OCI-LY7 (cell line): ENCODE results near the gene CRIM1. TPM values are rescaled to one million over a fixed set of nuclear protein-coding genes. Genes with fewer than 3 reads are reported as not detected.

Experiments used
- BruUV-seq: library from RNA; stranded (reverse); fragments of 400-500 nt; replicated peaks from 2 replicates; lab custom pipeline; 2021; lab: Mats Ljungman, UMichigan
- CTCF ChIA-PET: fragments of 300-600 bp; sonication (Branson Sonifier 250); formaldehyde crosslinking; loops from one replicate; lab custom pipeline; 2022; ENCODE audit warnings: antibody characterized with exemption; ENCODE audit not compliant: unreplicated experiment; lab: Charles Lee
- POLR2A ChIA-PET: fragments of 300-600 bp; sonication (Branson Sonifier 250); formaldehyde crosslinking; loops from one replicate; lab custom pipeline; 2022; ENCODE audit warnings: antibody characterized with exemption; lab: Charles Lee
- DNase-seq: peaks from one replicate; pipeline ENCODE4 v3.0.0-alpha.2; 2015; ENCODE audit warnings: low spot score
- H2AFZ ChIP-seq: fragments of 200-600 bp; sonication (generic), shearing (Covaris generic); 2 replicates; pipeline ENCODE4 v1.6.1; 2014; ENCODE audit warnings: mild to moderate bottlenecking, antibody characterized with exemption, low read length, moderate library complexity
- H3K27ac ChIP-seq: fragments of 200-600 bp; sonication (generic); 2 replicates; pipeline ENCODE4 v1.5.1; 2014; ENCODE audit warnings: mixed run types, low read depth, mild to moderate bottlenecking, moderate library complexity, low read length, inconsistent platforms; ENCODE audit not compliant: poor library complexity, severe bottlenecking
- H3K36me3 ChIP-seq: fragments of 200-600 bp; sonication (generic); 2 replicates; pipeline ENCODE4 v1.6.1; 2014; ENCODE audit warnings: mild to moderate bottlenecking, antibody characterized with exemption, low read length, moderate library complexity, mixed read lengths; ENCODE audit not compliant: insufficient read depth
- H3K4me1 ChIP-seq: fragments of 200-600 bp; sonication (generic); 2 replicates; pipeline ENCODE4 v1.5.1; 2014; ENCODE audit warnings: mild to moderate bottlenecking, low read length; ENCODE audit not compliant: insufficient read depth, poor library complexity, severe bottlenecking
- H3K4me2 ChIP-seq: fragments of 200-600 bp; sonication (generic); 2 replicates; pipeline ENCODE4 v1.6.1; 2014; ENCODE audit warnings: mild to moderate bottlenecking, low read length
- H3K4me3 ChIP-seq: fragments of 200-600 bp; sonication (generic); 2 replicates; pipeline ENCODE4 v1.5.1; 2014; ENCODE audit warnings: mild to moderate bottlenecking, low read depth, low read length; ENCODE audit not compliant: poor library complexity, severe bottlenecking
- H3K79me2 ChIP-seq: fragments of 200-600 bp; sonication (generic); 2 replicates; pipeline ENCODE4 v1.6.1; 2016; ENCODE audit warnings: low read depth, mild to moderate bottlenecking, low read length, moderate library complexity, mixed read lengths; ENCODE audit not compliant: insufficient read depth
- H3K9me2 ChIP-seq: fragments of 200-600 bp; sonication (generic); 2 replicates; pipeline ENCODE4 v1.6.1; 2016; ENCODE audit warnings: mild to moderate bottlenecking, low read length, mixed read lengths; ENCODE audit not compliant: insufficient read depth
- H3K9me3 ChIP-seq: fragments of 200-600 bp; sonication (generic); 2 replicates; pipeline ENCODE4 v1.6.1; 2014; ENCODE audit warnings: mild to moderate bottlenecking, mixed run types, low read length, mixed read lengths
- H4K20me1 ChIP-seq: fragments of 200-600 bp; sonication (generic); 2 replicates; pipeline ENCODE4 v1.6.1; 2014; ENCODE audit warnings: mild to moderate bottlenecking, antibody characterized with exemption, low read length, moderate library complexity, mixed read lengths; ENCODE audit not compliant: insufficient read depth
- CTCF ChIP-seq: fragments of 200-600 bp; sonication (generic); conservative IDR thresholded peaks from 2 replicates; pipeline ENCODE4 v1.5.1; 2014; ENCODE audit warnings: mild to moderate bottlenecking, antibody characterized with exemption, low read length, moderate library complexity, mixed read lengths
- EZH2phosphoT487 ChIP-seq: fragments of 200-600 bp; sonication (generic); IDR thresholded peaks from 2 replicates; pipeline ENCODE4 v1.6.1; 2018; ENCODE audit warnings: low read depth, borderline replicate concordance, mild to moderate bottlenecking, mixed run types, antibody characterized with exemption, low read length, moderate library complexity, mixed read lengths
- intact Hi-C: fragments of 100-400 bp; cut with micrococcal nuclease; formaldehyde crosslinking; loops from one replicate; pipeline ENCODE4 v1.10.0; 2022; ENCODE audit not compliant: unreplicated experiment
- total RNA-seq, 2 experiments: library from RNA; depleted of rRNA in 1 of 2; stranded (reverse); fragments of >200 nt in 1 of 2; shearing (Covaris generic) in 1 of 2; gene quantifications; 2 replicates each; pipeline ENCODE4 v1.2.3, GENCODE V29; 2014 to 2022

The CRIM1 gene
- total RNA-seq, 2 experiments from 2014 or later = 37.0 to 47.4 TPM

- H3K36me3 ChIP-seq = peaks cover 66% of the 10 kb centered on the region
- no TSS peak for BruUV-seq
- no peak overlapping the region for H3K4me3 ChIP-seq
- no peaks in the 10 kb centered on the region for H3K4me1 ChIP-seq
- intact Hi-C loops = no loop called here
- no peaks in the 10 kb centered on the region for H3K9me2 ChIP-seq
- CTCF ChIA-PET = no interaction called here
- no peak overlapping the region for H3K4me2 ChIP-seq
- POLR2A ChIA-PET = interaction anchor here (0.5 kb wide), 1 partner anchor 181 kb away, joined by 3 read pairs; no protein-coding TSS in a partner anchor
- no peak overlapping the region for H2AFZ ChIP-seq
- H3K9me3 ChIP-seq = no peaks in the 10 kb centered on the region
- H3K79me2 ChIP-seq = no peaks in the 10 kb centered on the region
- TF ChIP-seq EZH2phosphoT487 (no peak), CTCF (no peak)
- H4K20me1 ChIP-seq = no peaks in the 10 kb centered on the region; the same call in 1 of the 2 replicates
- H3K27ac ChIP-seq = no peak overlapping the region
- no peak for DNase-seq
Observed at GRCh38 chr2:36587556-36587955, 232.0 kb downstream of the CRIM1 start.

GRCh38 chr2:36589230-36589630 is 233.7 kb downstream of the CRIM1 start:
- DNase-seq = no peak
- H3K9me3 ChIP-seq = no peaks in the 10 kb centered on the region
- peaks cover 50% of the 10 kb centered on the region for H3K36me3 ChIP-seq
- CTCF ChIA-PET = no interaction called here
- no peak overlapping the region for H2AFZ ChIP-seq
- H3K4me3 ChIP-seq = no peak overlapping the region
- POLR2A ChIA-PET = interaction anchor here (0.6 kb wide), 1 partner anchor 320 kb away, joined by 3 read pairs; no protein-coding TSS in a partner anchor
- H4K20me1 ChIP-seq = no peaks in the 10 kb centered on the region; the same call in 1 of the 2 replicates
- intact Hi-C loops = no loop called here
- H3K27ac ChIP-seq = no peak overlapping the region
- TF ChIP-seq EZH2phosphoT487 (no peak), CTCF (no peak)
- BruUV-seq = no TSS peak
- no peak overlapping the region for H3K4me2 ChIP-seq
- H3K79me2 ChIP-seq = no peaks in the 10 kb centered on the region
- H3K4me1 ChIP-seq = no peaks in the 10 kb centered on the region
- H3K9me2 ChIP-seq = no peaks in the 10 kb centered on the region

- intact Hi-C loops = no loop called here
- POLR2A ChIA-PET = interaction anchor here (1.3 to 1.7 kb wide), 3 partner anchors 9 to 12 kb away, joined by 3 to 6 read pairs (median 3); no protein-coding TSS in a partner anchor
- no peak for TF ChIP-seq CTCF
- no peak for TF ChIP-seq EZH2phosphoT487
- no peaks in the 10 kb centered on the region for H3K9me3 ChIP-seq
- H3K27ac ChIP-seq = no peak overlapping the region
- peaks cover 11% of the 10 kb centered on the region for H3K4me1 ChIP-seq
- H3K4me3 ChIP-seq = no peak overlapping the region
- no peak for DNase-seq
- peaks cover 25% of the 10 kb centered on the region for H3K36me3 ChIP-seq
- H4K20me1 ChIP-seq = no peaks in the 10 kb centered on the region; the same call in 1 of the 2 replicates
- CTCF ChIA-PET = no interaction called here
- peaks cover 15% of the 10 kb centered on the region; the same call in 1 of the 2 replicates for H3K79me2 ChIP-seq
- H2AFZ ChIP-seq = no peak overlapping the region
- H3K9me2 ChIP-seq = peaks cover 4% of the 10 kb centered on the region; the same call in 1 of the 2 replicates
- BruUV-seq = no TSS peak
- H3K4me2 ChIP-seq = no peak overlapping the region
Observed at GRCh38 chr2:36594849-36595248, 239.3 kb downstream of the CRIM1 start.
